H9 (cell line): ENCODE results near the gene ABR. TPM values are rescaled to one million over a fixed set of nuclear protein-coding genes. Genes with fewer than 3 reads are reported as not detected.

ENCODE experiments used
- DNase-seq: peaks from one replicate; pipeline ENCODE4 v3.0.0-alpha.2; 2017
- H2AFZ ChIP-seq: one replicate; pipeline ENCODE4 v1.6.1; 2013; ENCODE audit warnings: mild to moderate bottlenecking, low read length, control low read depth, moderate library complexity
- H2AK5ac ChIP-seq: 2 replicates; pipeline ENCODE4 v1.6.1; 2013; ENCODE audit warnings: low read length, control low read depth, mixed read lengths; ENCODE audit not compliant: insufficient read length
- H2BK120ac ChIP-seq: one replicate; pipeline ENCODE4 v1.6.1; 2013; ENCODE audit warnings: low read depth, mild to moderate bottlenecking, low read length, control low read depth, inconsistent platforms; ENCODE audit not compliant: poor library complexity, severe bottlenecking
- H2BK12ac ChIP-seq: 2 replicates; pipeline ENCODE4 v1.6.1; 2013; ENCODE audit warnings: low read length, control low read depth, mixed read lengths, low read depth; ENCODE audit not compliant: insufficient read length
- H2BK15ac ChIP-seq: 2 replicates; pipeline ENCODE4 v1.6.1; 2013; ENCODE audit warnings: low read depth, low read length, control low read depth
- H2BK20ac ChIP-seq: one replicate; pipeline ENCODE4 v1.6.1; 2013; ENCODE audit warnings: low read depth, mild to moderate bottlenecking, low read length, control low read depth, inconsistent platforms; ENCODE audit not compliant: poor library complexity, severe bottlenecking
- H2BK5ac ChIP-seq: 2 replicates; pipeline ENCODE4 v1.6.1; 2013; ENCODE audit warnings: low read length, control low read depth, mixed read lengths; ENCODE audit not compliant: insufficient read length
- H3K14ac ChIP-seq: 2 replicates; pipeline ENCODE4 v1.6.1; 2013; ENCODE audit warnings: low read length, control low read depth; ENCODE audit not compliant: insufficient read depth
- H3K18ac ChIP-seq: 2 replicates; pipeline ENCODE4 v1.6.1; 2013; ENCODE audit warnings: low read depth, mild to moderate bottlenecking, mixed read lengths, low read length, control low read depth; ENCODE audit not compliant: insufficient read length
- H3K23ac ChIP-seq: 2 replicates; pipeline ENCODE4 v1.6.1; 2013; ENCODE audit warnings: low read length, control low read depth, mixed read lengths, low read depth; ENCODE audit not compliant: insufficient read length
- H3K23me2 ChIP-seq: 2 replicates; pipeline ENCODE4 v1.6.1; 2013; ENCODE audit warnings: low read depth, mild to moderate bottlenecking, mixed read lengths, low read length, control low read depth; ENCODE audit not compliant: insufficient read length, poor library complexity, severe bottlenecking
- H3K27ac ChIP-seq: 2 replicates; pipeline ENCODE4 v1.5.1; 2013; ENCODE audit warnings: low read length, control low read depth, mixed read lengths, low read depth; ENCODE audit not compliant: insufficient read length
- H3K27me3 ChIP-seq: 2 replicates; pipeline ENCODE4 v1.6.1; 2013; ENCODE audit warnings: low read length, control low read depth, inconsistent platforms; ENCODE audit not compliant: insufficient read depth
- H3K4ac ChIP-seq: 2 replicates; pipeline ENCODE4 v1.6.1; 2013; ENCODE audit warnings: low read depth, mild to moderate bottlenecking, control low read depth, inconsistent platforms, low read length, moderate library complexity
- H3K4me1 ChIP-seq: 2 replicates; pipeline ENCODE4 v1.6.1; 2013; ENCODE audit warnings: low read length, control low read depth, inconsistent platforms; ENCODE audit not compliant: insufficient read depth
- H3K4me2 ChIP-seq: 2 replicates; pipeline ENCODE4 v1.6.1; 2013; ENCODE audit warnings: low read length, control low read depth, mixed read lengths; ENCODE audit not compliant: insufficient read length, insufficient read depth
- H3K56ac ChIP-seq: 2 replicates; pipeline ENCODE4 v1.6.1; 2013; ENCODE audit warnings: low read depth, mild to moderate bottlenecking, mixed read lengths, low read length, control low read depth; ENCODE audit not compliant: insufficient read length
- H3K79me1 ChIP-seq: 2 replicates; pipeline ENCODE4 v1.6.1; 2013; ENCODE audit warnings: low read depth, mild to moderate bottlenecking, moderate library complexity, low read length, control low read depth, inconsistent platforms; ENCODE audit not compliant: insufficient read depth, poor library complexity, severe bottlenecking
- H3K79me2 ChIP-seq: 2 replicates; pipeline ENCODE4 v1.6.1; 2013; ENCODE audit warnings: low read length, control low read depth, inconsistent platforms; ENCODE audit not compliant: insufficient read depth
- H3K9ac ChIP-seq: 2 replicates; pipeline ENCODE4 v1.6.1; 2013; ENCODE audit warnings: low read length, control low read depth, mixed read lengths; ENCODE audit not compliant: insufficient read length; ENCODE audit errors: extremely low read depth
- H3K9me3 ChIP-seq: one replicate; pipeline ENCODE4 v1.6.1; 2013; ENCODE audit warnings: low read depth, low read length, inconsistent platforms; ENCODE audit not compliant: control insufficient read depth
- H3T11ph ChIP-seq: one replicate; pipeline ENCODE4 v1.6.1; 2013; ENCODE audit warnings: mild to moderate bottlenecking, low read length, control low read depth, inconsistent platforms
- H4K20me1 ChIP-seq: one replicate; pipeline ENCODE4 v1.6.1; 2013; ENCODE audit not compliant: control insufficient read depth, insufficient read length, insufficient read depth
- H4K5ac ChIP-seq: 2 replicates; pipeline ENCODE4 v1.6.1; 2013; ENCODE audit warnings: low read depth, mild to moderate bottlenecking, mixed read lengths, low read length, control low read depth; ENCODE audit not compliant: insufficient read length
- H4K8ac ChIP-seq: replicated peaks from 2 replicates; pipeline ENCODE4 v1.6.1; 2013; ENCODE audit warnings: low read length, control low read depth, mixed read lengths, low read depth; ENCODE audit not compliant: insufficient read length
- H4K91ac ChIP-seq: 2 replicates; pipeline ENCODE4 v1.6.1; 2013; ENCODE audit warnings: low read depth, mild to moderate bottlenecking, moderate library complexity, mixed read lengths, low read length, control low read depth; ENCODE audit not compliant: insufficient read length
- H3K27ac Mint-ChIP-seq, 3 experiments: 2 replicates in 2 of 3; 3 replicates in 1 of 3; pipeline ENCODE4 v1.8.0; 2020 to 2021; ENCODE audit warnings: mixed read lengths in 3 of 3, mild to moderate bottlenecking in 1 of 3, moderate library complexity in 1 of 3
- H3K27me3 Mint-ChIP-seq: 2 replicates; pipeline ENCODE4 v1.8.0; 2021; ENCODE audit warnings: low read depth, mild to moderate bottlenecking, moderate library complexity, mixed read lengths
- H3K36me3 Mint-ChIP-seq, 3 experiments: 2 replicates in 2 of 3; 3 replicates in 1 of 3; pipeline ENCODE4 v1.8.0; 2020 to 2021; ENCODE audit warnings: low read depth in 3 of 3, mixed read lengths in 3 of 3; ENCODE audit not compliant: insufficient read depth in 1 of 3
- H3K4me1 Mint-ChIP-seq, 2 experiments: 2 replicates each; pipeline ENCODE4 v1.8.0; 2020; ENCODE audit warnings: mixed read lengths in 2 of 2
- H3K4me3 Mint-ChIP-seq, 2 experiments: 2 replicates in 1 of 2; 3 replicates in 1 of 2; pipeline ENCODE4 v1.8.0; 2020 to 2021; ENCODE audit warnings: mild to moderate bottlenecking in 2 of 2, mixed read lengths in 2 of 2, moderate library complexity in 1 of 2
- H3K9me3 Mint-ChIP-seq, 2 experiments: 2 replicates in 1 of 2; 3 replicates in 1 of 2; pipeline ENCODE4 v1.8.0; 2020; ENCODE audit warnings: mild to moderate bottlenecking in 2 of 2, mixed read lengths in 2 of 2, moderate library complexity in 1 of 2
- CTCF ChIP-seq: fragments of 200-600 bp; sonication (generic); conservative IDR thresholded peaks from 3 replicates; pipeline ENCODE4 v1.8.0; 2021; ENCODE audit warnings: antibody characterized with exemption, mild to moderate bottlenecking
- WGBS: extraction: QIAGEN DNeasy Blood & Tissue Kit; methylation state at CpG from one replicate; pipeline ENCODE4 v1.1.7; 2013; ENCODE audit warnings: missing lambda C conversion rate, low lambda C conversion rate, mixed read lengths; ENCODE audit not compliant: insufficient read length; ENCODE audit errors: extremely low coverage; 5-methylcytosine and 5-hydroxymethylcytosine counted together
- total RNA-seq: library from RNA; stranded (reverse); gene quantifications from 2 replicates; pipeline ENCODE4 v1.2.1, GENCODE V29; 2021

The ABR gene
- total RNA-seq, 1 experiment from 2014 or later: 34.7 TPM

GRCh38 chr17:1003633-1003971 is 176.2 kb downstream of the ABR start:
- Histone ChIP-seq H2BK15ac (no peak overlapping the region), H2BK12ac (no peak overlapping the region), H3K4me1 (no peaks in the 10 kb centered on the region), H2BK120ac (no peak overlapping the region), H2AK5ac (no peak overlapping the region), H4K8ac (no peak overlapping the region), H2BK5ac (no peak overlapping the region), H3K4me2 (no peak overlapping the region), H2BK20ac (no peak overlapping the region), H3K27ac (no peak overlapping the region), H3K9ac (no peak overlapping the region), H2AFZ (no peak overlapping the region), H4K5ac (no peak overlapping the region), H3K23me2 (no peaks in the 10 kb centered on the region), H3T11ph (no peak overlapping the region), H3K27me3 (no peaks in the 10 kb centered on the region), H3K9me3 (no peaks in the 10 kb centered on the region), H3K79me1 (no peaks in the 10 kb centered on the region), H3K23ac (no peak overlapping the region), H4K20me1 (no peaks in the 10 kb centered on the region), H3K4ac (no peak overlapping the region), H4K91ac (no peak overlapping the region), H3K18ac (no peak overlapping the region), H3K79me2 (no peaks in the 10 kb centered on the region), H3K56ac (no peak overlapping the region), H3K14ac (no peak overlapping the region)
- Mint-ChIP-seq H3K27me3 (no peaks in the 10 kb centered on the region; the same call in 1 of the 2 replicates), H3K4me3 (no peak overlapping the region), H3K4me1 (peaks cover 8 to 9% of the 10 kb centered on the region in 2 experiments; a peak in 3 of 4 replicates), H3K9me3 (no peaks in the 10 kb centered on the region), H3K27ac (no peak overlapping the region), H3K36me3 (peaks cover 14 to 53% (median 40%) of the 10 kb centered on the region in 3 experiments; a peak in 6 of 7 replicates)
- TF ChIP-seq CTCF: no peak
- WGBS: no CpG with 5 or more reads among the region's 5 CpGs
- no peak for DNase-seq
